H1 (cell line): ENCODE data around the gene AIFM3. TPM values are rescaled to one million over a fixed set of nuclear protein-coding genes. Genes with fewer than 3 reads are reported as not detected.

Source experiments
- CTCF ChIA-PET: fragments of 300-600 bp; sonication (Branson Sonifier 250); formaldehyde crosslinking; loops from one replicate; lab custom pipeline; 2021; ENCODE audit not compliant: partially characterized antibody; lab: Charles Lee
- POLR2A ChIA-PET: fragments of 300-600 bp; sonication (Branson Sonifier 250); formaldehyde crosslinking; loops from one replicate; lab custom pipeline; 2021; ENCODE audit warnings: inconsistent platforms; ENCODE audit not compliant: partially characterized antibody; lab: Charles Lee
- DNase-seq, 2 experiments: peaks; one replicate each; pipeline versions ENCODE4 v3.0.0 to v3.0.0-alpha.2; 2010 to 2022; ENCODE audit warnings: low spot score in 2 of 2, low read depth in 1 of 2, mixed read lengths in 1 of 2
- FAIRE-seq: peaks from 2 replicates; lab custom pipeline; 2011; peaks lifted over from hg19 to GRCh38; lab: Jason Lieb, UNC
- H2AFZ ChIP-seq: 2 replicates; pipeline ENCODE4 v1.8.1; 2012; ENCODE audit warnings: low read length, inconsistent platforms
- H2AK5ac ChIP-seq: 2 replicates; pipeline ENCODE4 v1.6.1; 2013; ENCODE audit warnings: low read depth, low read length
- H2BK120ac ChIP-seq: replicated peaks from 2 replicates; pipeline ENCODE3; 2013; ENCODE audit warnings: low read depth, low read length, inconsistent platforms
- H2BK12ac ChIP-seq: 2 replicates; pipeline ENCODE4 v1.6.1; 2013; ENCODE audit warnings: low read depth, low read length
- H2BK15ac ChIP-seq: 2 replicates; pipeline ENCODE4 v1.6.1; 2013; ENCODE audit warnings: low read length
- H2BK20ac ChIP-seq: 2 replicates; pipeline ENCODE4 v1.6.1; 2013; ENCODE audit warnings: low read length
- H2BK5ac ChIP-seq: 2 replicates; pipeline ENCODE4 v1.6.1; 2013; ENCODE audit warnings: low read depth, low read length
- H3K14ac ChIP-seq: 2 replicates; pipeline ENCODE4 v1.6.1; 2013; ENCODE audit warnings: inconsistent platforms; ENCODE audit not compliant: insufficient read length
- H3K18ac ChIP-seq: 2 replicates; pipeline ENCODE4 v1.6.1; 2013; ENCODE audit warnings: low read length; ENCODE audit errors: extremely low read depth
- H3K23ac ChIP-seq: 2 replicates; pipeline ENCODE4 v1.6.1; 2013; ENCODE audit warnings: inconsistent platforms; ENCODE audit not compliant: insufficient read length
- H3K23me2 ChIP-seq: 2 replicates; pipeline ENCODE4 v1.6.1; 2013; ENCODE audit warnings: low read depth, low read length
- H3K27ac ChIP-seq: 2 replicates; pipeline ENCODE4 v1.6.1; 2011; ENCODE audit warnings: low read depth, low read length, inconsistent platforms
- H3K27me3 ChIP-seq, 4 experiments: replicated peaks in 1 of 4; 1 replicate in 1 of 4; 2 replicates in 3 of 4; pipeline versions ENCODE4 v1.6.1 to v1.8.1; 2011 to 2013; ENCODE audit warnings: low read length in 3 of 4, mild to moderate bottlenecking in 3 of 4, inconsistent platforms in 2 of 4, mixed read lengths in 2 of 4, moderate library complexity in 1 of 4; ENCODE audit not compliant: control insufficient read depth in 3 of 4, insufficient read depth in 3 of 4; ENCODE audit errors: extremely low read depth in 1 of 4
- H3K36me3 ChIP-seq, 4 experiments: 2 replicates each; pipeline versions ENCODE4 v1.6.1 to v1.8.1; 2011 to 2013; ENCODE audit warnings: mild to moderate bottlenecking in 4 of 4, low read length in 3 of 4, moderate library complexity in 2 of 4, control low read depth in 1 of 4, inconsistent platforms in 1 of 4; ENCODE audit not compliant: insufficient read depth in 4 of 4, control insufficient read depth in 2 of 4
- H3K4ac ChIP-seq: replicated peaks from 2 replicates; pipeline ENCODE3; 2013; ENCODE audit warnings: low read length, low read depth, mixed read lengths, inconsistent platforms; ENCODE audit not compliant: insufficient read length
- H3K4me1 ChIP-seq, 4 experiments: replicated peaks in 1 of 4; 1 replicate in 1 of 4; 2 replicates in 3 of 4; pipeline versions ENCODE4 v1.6.1 to v1.8.1; 2011 to 2013; ENCODE audit warnings: low read length in 3 of 4, inconsistent platforms in 2 of 4, mixed read lengths in 1 of 4; ENCODE audit not compliant: insufficient read depth in 4 of 4, control insufficient read depth in 3 of 4
- H3K4me2 ChIP-seq, 2 experiments: 2 replicates each; pipeline versions ENCODE4 v1.6.1 to v1.8.1; 2011 to 2013; ENCODE audit warnings: low read depth in 2 of 2, low read length in 2 of 2, control low read depth in 1 of 2, inconsistent platforms in 1 of 2, mild to moderate bottlenecking in 1 of 2; ENCODE audit not compliant: insufficient read depth in 1 of 2
- H3K4me3 ChIP-seq, 4 experiments: fragments of 200-600, 300-600 bp in 1 of 4; sonication (generic), shearing (Covaris generic), sonication (Bioruptor Twin) in 1 of 4; 2 replicates each; pipeline versions ENCODE4 v1.5.1 to v1.8.1; 2011 to 2016; ENCODE audit warnings: low read length in 4 of 4, low read depth in 3 of 4, control low read depth in 2 of 4, inconsistent platforms in 2 of 4, mild to moderate bottlenecking in 2 of 4, mixed read lengths in 1 of 4, moderate library complexity in 1 of 4; ENCODE audit not compliant: insufficient read depth in 2 of 4; ENCODE audit errors: extremely low read depth in 1 of 4
- H3K56ac ChIP-seq: replicated peaks from 2 replicates; pipeline ENCODE3; 2013; ENCODE audit warnings: low read depth, mild to moderate bottlenecking, mixed read lengths, low read length, inconsistent platforms; ENCODE audit not compliant: insufficient read length
- H3K79me1 ChIP-seq: 2 replicates; pipeline ENCODE4 v1.6.1; 2013; ENCODE audit warnings: low read depth, low read length, control low read depth
- H3K79me2 ChIP-seq, 2 experiments: 2 replicates each; pipeline versions ENCODE4 v1.6.1 to v1.8.1; 2012 to 2013; ENCODE audit warnings: low read length in 2 of 2, mild to moderate bottlenecking in 2 of 2, inconsistent platforms in 1 of 2; ENCODE audit not compliant: insufficient read depth in 2 of 2, control insufficient read depth in 1 of 2
- H3K9ac ChIP-seq, 4 experiments: replicated peaks in 1 of 4; 1 replicate in 1 of 4; 2 replicates in 3 of 4; pipeline versions ENCODE4 v1.6.1 to v1.8.1; 2011 to 2013; ENCODE audit warnings: low read depth in 3 of 4, low read length in 3 of 4, control low read depth in 2 of 4, mild to moderate bottlenecking in 2 of 4, moderate library complexity in 2 of 4, inconsistent platforms in 1 of 4; ENCODE audit errors: extremely low read depth in 1 of 4
- H3K9me3 ChIP-seq, 2 experiments: 2 replicates each; pipeline versions ENCODE4 v1.6.1 to v1.8.1; 2012 to 2013; ENCODE audit warnings: mild to moderate bottlenecking in 2 of 2, moderate library complexity in 2 of 2, control low read depth in 1 of 2, inconsistent platforms in 1 of 2, low read depth in 1 of 2, low read length in 1 of 2, mixed read lengths in 1 of 2; ENCODE audit not compliant: insufficient read depth in 2 of 2
- H4K20me1 ChIP-seq, 2 experiments: replicated peaks in 1 of 2; 2 replicates each; pipeline versions ENCODE3 to v1.8.1; 2011 to 2013; ENCODE audit warnings: inconsistent platforms in 2 of 2, low read length in 2 of 2, mild to moderate bottlenecking in 1 of 2; ENCODE audit not compliant: insufficient read depth in 2 of 2, control insufficient read depth in 1 of 2
- H4K5ac ChIP-seq: 2 replicates; pipeline ENCODE4 v1.6.1; 2013; ENCODE audit warnings: low read length, low read depth, mixed read lengths, inconsistent platforms; ENCODE audit not compliant: insufficient read length
- H4K8ac ChIP-seq: 2 replicates; pipeline ENCODE4 v1.8.0; 2013; ENCODE audit warnings: mild to moderate bottlenecking, moderate library complexity, low read length, inconsistent platforms; ENCODE audit not compliant: insufficient read depth; ENCODE audit errors: extremely low read depth
- H4K91ac ChIP-seq: replicated peaks from 2 replicates; pipeline ENCODE3; 2013; ENCODE audit warnings: low read length, mixed read lengths, inconsistent platforms; ENCODE audit not compliant: insufficient read length
- SUZ12 ChIP-seq: fragments of 200-600 bp; sonication (generic); IDR thresholded peaks from 2 replicates; pipeline ENCODE4 v1.6.1; 2012; ENCODE audit warnings: mild to moderate bottlenecking, inconsistent platforms, low read length, moderate library complexity, mixed read lengths
- WGBS, 2 experiments: shearing (Covaris generic) in 1 of 2; methylation state at CpG; one replicate each; pipeline versions ENCODE4 v1.1.6 to v1.1.7; 2013 to 2015; ENCODE audit warnings: low lambda C conversion rate in 2 of 2, mixed read lengths in 2 of 2, inconsistent platforms in 1 of 2, low coverage in 1 of 2, missing lambda C conversion rate in 1 of 2; ENCODE audit not compliant: insufficient replicate concordance in 2 of 2, insufficient coverage in 1 of 2, insufficient read length in 1 of 2; ENCODE audit errors: extremely low coverage in 1 of 2, missing lambda C conversion rate in 1 of 2; 5-methylcytosine and 5-hydroxymethylcytosine counted together
- polyA plus RNA-seq, 7 experiments: library from polyadenylated mRNA; depleted of rRNA in 3 of 7; stranded (reverse) in 5 of 7; unstranded in 2 of 7; fragments of >200 nt in 5 of 7; fragments of 200-250 nt in 2 of 7; gene quantifications; 1 replicate in 5 of 7; 2 replicates in 1 of 7; 4 replicates in 1 of 7; pipeline versions ENCODE4 v1.2.1 to v1.2.3, GENCODE V29; 2011 to 2013; ENCODE audit warnings: missing spikeins in 2 of 7, mixed read lengths in 2 of 7
- total RNA-seq: library from RNA; stranded (reverse); fragmentation: NEBNext Ultra II Directional; extraction: Animal tissue kit (Norgen Biotek cat#: 25700); gene quantifications from 2 replicates; pipeline ENCODE4 v1.2.1, GENCODE V29; 2021

Gene AIFM3
- total and polyA plus RNA-seq, 2 of the 8 experiments (the other 6 are each of a cell fraction or from before 2014, with no cell fraction given): 0.86 to 1.4 TPM

DNA sequence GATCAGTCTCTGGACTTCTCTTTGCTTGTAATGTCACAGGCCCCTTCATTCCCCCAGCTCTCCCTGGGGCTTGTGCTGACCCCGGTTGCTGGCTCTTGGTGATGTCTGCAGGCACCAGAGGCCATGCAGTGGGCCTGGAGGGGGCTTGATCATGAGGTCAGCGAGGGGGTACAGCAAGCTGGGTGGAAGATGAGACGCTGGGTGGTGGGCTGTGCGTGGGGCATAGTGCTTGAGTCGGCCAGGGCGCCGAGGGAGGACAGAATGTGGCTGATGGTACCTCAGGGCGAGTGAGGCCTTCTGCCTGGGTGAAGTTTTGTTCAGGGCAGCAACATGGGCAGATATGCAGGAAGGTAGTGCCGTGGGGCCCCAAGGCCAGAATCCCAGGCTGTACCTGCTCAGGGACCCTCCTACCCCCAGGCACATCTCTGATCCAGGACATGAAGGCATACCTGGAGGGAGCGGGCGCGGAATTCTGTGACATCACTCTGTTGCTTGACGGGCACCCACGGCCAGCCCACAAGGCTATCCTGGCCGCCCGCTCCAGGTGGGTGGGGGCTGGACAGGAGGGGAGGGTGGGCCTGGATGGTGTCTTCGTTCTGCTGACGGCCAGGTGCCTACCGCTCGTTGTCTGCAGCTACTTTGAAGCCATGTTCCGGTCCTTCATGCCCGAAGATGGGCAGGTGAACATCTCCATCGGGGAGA is 28.4 kb downstream of the AIFM3 start:
- Histone ChIP-seq H3K79me1 (no peaks in the 10 kb centered on the region), H3K23ac (no peak overlapping the region), H2BK120ac (no peak overlapping the region), H3K27ac (no peak overlapping the region; the same call in 1 of the 2 replicates), H3K27me3 (no peaks in the 10 kb centered on the region), H4K8ac (no peak overlapping the region), H2BK5ac (no peak overlapping the region), H3K14ac (no peak overlapping the region), H4K91ac (no peak overlapping the region), H3K4me2 (no peak overlapping the region), H3K79me2 (no peaks in the 10 kb centered on the region; a peak in 1 of 4 replicates), H2BK15ac (no peak overlapping the region), H3K9ac (no peak overlapping the region), H3K56ac (no peak overlapping the region), H3K9me3 (no peaks in the 10 kb centered on the region), H3K4ac (no peak overlapping the region), H4K20me1 (peaks cover 6 to 13% of the 10 kb centered on the region in 2 experiments), H2BK12ac (no peak overlapping the region), H2BK20ac (no peak overlapping the region), H3K4me3 (no peak overlapping the region), H3K18ac (no peak overlapping the region), H4K5ac (no peak overlapping the region), H2AK5ac (no peak overlapping the region), H3K4me1 (peaks cover 0 to 2% (median under 1%) of the 10 kb centered on the region in 4 experiments; a peak in 4 of 7 replicates), H2AFZ (no peak overlapping the region), H3K36me3 (peaks cover 2 to 15% (median 8%) of the 10 kb centered on the region in 4 experiments; a peak in 5 of 8 replicates), H3K23me2 (no peaks in the 10 kb centered on the region)
- POLR2A ChIA-PET: interaction anchor here (0.5 to 1.6 kb wide), 3 partner anchors 13 to 432 kb away, joined by 3 to 5 read pairs (median 3); partner anchors contain the start of gene LZTR1
- DNase-seq (no peak), FAIRE-seq (no peak)
- 92% methylated on average over 18 of the region's 23 CpGs; no CpG with 5 or more reads in 1 of the 2 experiments for WGBS, 2 experiments
- CTCF ChIA-PET: no interaction called here
- no peak for TF ChIP-seq SUZ12
